Liver (tissue), 3 donors: ENCODE data around the gene ARL3.

Experiments
- FOXA2 ChIP-seq: IDR thresholded peaks from 2 replicates; pipeline ENCODE4 v1.6.1; 2016; ENCODE audit warnings: antibody characterized with exemption
- JUND ChIP-seq, 2 donors: IDR thresholded peaks; 2 replicates each; pipeline ENCODE4 v1.6.1; 2016; ENCODE audit warnings: antibody characterized with exemption in 2 of 2
- NR2F2 ChIP-seq: IDR thresholded peaks from 2 replicates; pipeline ENCODE4 v1.6.1; 2016; ENCODE audit warnings: antibody characterized with exemption
- SP1 ChIP-seq: IDR thresholded peaks from 2 replicates; pipeline ENCODE4 v1.6.1; 2018; ENCODE audit warnings: antibody characterized with exemption, mild to moderate bottlenecking
- TF ChIP-seq, protein P1 (sequence below): fragments of 150-350 bp; IDR thresholded peaks from 2 replicates; pipeline ENCODE4 v1.5.1; 2017; ENCODE audit warnings: improper control_type of control experiment, low read depth, low read length; ENCODE audit not compliant: missing input control
- TF ChIP-seq, protein P2 (sequence below): IDR thresholded peaks from 2 replicates; pipeline ENCODE4 v1.6.1; 2016; ENCODE audit warnings: antibody characterized with exemption
- TF ChIP-seq, protein P3 (sequence below): IDR thresholded peaks from 2 replicates; pipeline ENCODE4 v1.6.1; 2016; ENCODE audit warnings: antibody characterized with exemption, mild to moderate bottlenecking
- TF ChIP-seq, protein P4 (sequence below): IDR thresholded peaks from 2 replicates; pipeline ENCODE4 v1.6.1; 2016; ENCODE audit warnings: antibody characterized with exemption
- donor health status: healthy.
- donor health status: healthy.

DNA sequence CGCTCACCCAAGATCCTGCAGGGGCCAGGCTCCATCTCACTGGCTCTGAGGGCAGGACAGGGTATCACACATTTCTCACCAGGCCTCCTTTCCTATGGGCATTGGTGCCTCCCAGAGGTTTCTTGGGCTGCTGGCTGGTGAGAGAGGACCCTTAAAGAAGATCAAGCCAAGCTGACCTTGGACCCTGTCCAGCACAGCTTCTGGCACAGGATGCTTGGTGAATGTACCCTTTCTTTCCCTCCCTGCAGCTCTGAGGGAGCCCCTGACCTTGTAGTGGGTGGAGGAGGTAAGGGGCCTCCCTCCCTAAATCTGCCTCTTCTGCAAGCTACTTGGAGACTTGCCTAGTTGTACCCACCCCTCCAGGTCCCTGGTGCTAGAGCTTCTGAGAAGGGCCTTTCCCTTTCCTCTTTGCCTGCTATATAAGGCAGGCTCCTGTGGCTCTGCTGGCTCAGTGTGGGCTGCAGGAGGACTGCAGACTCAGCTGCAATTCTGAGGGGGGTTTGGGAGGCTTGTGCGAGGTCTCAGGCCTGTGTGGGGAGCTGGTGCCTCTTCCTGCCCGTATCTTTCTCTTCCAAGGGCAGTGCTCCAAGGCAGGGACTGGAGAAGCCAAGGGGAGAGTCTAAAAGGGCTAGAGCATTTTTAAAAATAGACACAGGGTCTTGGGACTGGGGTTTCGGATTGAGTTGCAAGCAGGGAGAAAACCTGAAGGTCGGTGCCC lies 81.6 kb downstream of the ARL3 start:
- TF ChIP-seq, protein P1, sequence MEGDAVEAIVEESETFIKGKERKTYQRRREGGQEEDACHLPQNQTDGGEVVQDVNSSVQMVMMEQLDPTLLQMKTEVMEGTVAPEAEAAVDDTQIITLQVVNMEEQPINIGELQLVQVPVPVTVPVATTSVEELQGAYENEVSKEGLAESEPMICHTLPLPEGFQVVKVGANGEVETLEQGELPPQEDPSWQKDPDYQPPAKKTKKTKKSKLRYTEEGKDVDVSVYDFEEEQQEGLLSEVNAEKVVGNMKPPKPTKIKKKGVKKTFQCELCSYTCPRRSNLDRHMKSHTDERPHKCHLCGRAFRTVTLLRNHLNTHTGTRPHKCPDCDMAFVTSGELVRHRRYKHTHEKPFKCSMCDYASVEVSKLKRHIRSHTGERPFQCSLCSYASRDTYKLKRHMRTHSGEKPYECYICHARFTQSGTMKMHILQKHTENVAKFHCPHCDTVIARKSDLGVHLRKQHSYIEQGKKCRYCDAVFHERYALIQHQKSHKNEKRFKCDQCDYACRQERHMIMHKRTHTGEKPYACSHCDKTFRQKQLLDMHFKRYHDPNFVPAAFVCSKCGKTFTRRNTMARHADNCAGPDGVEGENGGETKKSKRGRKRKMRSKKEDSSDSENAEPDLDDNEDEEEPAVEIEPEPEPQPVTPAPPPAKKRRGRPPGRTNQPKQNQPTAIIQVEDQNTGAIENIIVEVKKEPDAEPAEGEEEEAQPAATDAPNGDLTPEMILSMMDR: no peak
- TF ChIP-seq JUND (IDR thresholded peaks at IDR 0.05): no peak
- TF ChIP-seq, protein P2, sequence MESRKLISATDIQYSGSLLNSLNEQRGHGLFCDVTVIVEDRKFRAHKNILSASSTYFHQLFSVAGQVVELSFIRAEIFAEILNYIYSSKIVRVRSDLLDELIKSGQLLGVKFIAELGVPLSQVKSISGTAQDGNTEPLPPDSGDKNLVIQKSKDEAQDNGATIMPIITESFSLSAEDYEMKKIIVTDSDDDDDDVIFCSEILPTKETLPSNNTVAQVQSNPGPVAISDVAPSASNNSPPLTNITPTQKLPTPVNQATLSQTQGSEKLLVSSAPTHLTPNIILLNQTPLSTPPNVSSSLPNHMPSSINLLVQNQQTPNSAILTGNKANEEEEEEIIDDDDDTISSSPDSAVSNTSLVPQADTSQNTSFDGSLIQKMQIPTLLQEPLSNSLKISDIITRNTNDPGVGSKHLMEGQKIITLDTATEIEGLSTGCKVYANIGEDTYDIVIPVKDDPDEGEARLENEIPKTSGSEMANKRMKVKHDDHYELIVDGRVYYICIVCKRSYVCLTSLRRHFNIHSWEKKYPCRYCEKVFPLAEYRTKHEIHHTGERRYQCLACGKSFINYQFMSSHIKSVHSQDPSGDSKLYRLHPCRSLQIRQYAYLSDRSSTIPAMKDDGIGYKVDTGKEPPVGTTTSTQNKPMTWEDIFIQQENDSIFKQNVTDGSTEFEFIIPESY: no peak
- TF ChIP-seq FOXA2: no peak
- TF ChIP-seq, protein P3, sequence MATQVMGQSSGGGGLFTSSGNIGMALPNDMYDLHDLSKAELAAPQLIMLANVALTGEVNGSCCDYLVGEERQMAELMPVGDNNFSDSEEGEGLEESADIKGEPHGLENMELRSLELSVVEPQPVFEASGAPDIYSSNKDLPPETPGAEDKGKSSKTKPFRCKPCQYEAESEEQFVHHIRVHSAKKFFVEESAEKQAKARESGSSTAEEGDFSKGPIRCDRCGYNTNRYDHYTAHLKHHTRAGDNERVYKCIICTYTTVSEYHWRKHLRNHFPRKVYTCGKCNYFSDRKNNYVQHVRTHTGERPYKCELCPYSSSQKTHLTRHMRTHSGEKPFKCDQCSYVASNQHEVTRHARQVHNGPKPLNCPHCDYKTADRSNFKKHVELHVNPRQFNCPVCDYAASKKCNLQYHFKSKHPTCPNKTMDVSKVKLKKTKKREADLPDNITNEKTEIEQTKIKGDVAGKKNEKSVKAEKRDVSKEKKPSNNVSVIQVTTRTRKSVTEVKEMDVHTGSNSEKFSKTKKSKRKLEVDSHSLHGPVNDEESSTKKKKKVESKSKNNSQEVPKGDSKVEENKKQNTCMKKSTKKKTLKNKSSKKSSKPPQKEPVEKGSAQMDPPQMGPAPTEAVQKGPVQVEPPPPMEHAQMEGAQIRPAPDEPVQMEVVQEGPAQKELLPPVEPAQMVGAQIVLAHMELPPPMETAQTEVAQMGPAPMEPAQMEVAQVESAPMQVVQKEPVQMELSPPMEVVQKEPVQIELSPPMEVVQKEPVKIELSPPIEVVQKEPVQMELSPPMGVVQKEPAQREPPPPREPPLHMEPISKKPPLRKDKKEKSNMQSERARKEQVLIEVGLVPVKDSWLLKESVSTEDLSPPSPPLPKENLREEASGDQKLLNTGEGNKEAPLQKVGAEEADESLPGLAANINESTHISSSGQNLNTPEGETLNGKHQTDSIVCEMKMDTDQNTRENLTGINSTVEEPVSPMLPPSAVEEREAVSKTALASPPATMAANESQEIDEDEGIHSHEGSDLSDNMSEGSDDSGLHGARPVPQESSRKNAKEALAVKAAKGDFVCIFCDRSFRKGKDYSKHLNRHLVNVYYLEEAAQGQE: no peak
- no peak for TF ChIP-seq NR2F2
- TF ChIP-seq, protein P4, sequence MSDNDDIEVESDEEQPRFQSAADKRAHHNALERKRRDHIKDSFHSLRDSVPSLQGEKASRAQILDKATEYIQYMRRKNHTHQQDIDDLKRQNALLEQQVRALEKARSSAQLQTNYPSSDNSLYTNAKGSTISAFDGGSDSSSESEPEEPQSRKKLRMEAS: no peak
- TF ChIP-seq SP1: no peak
